Limb (tissue), 2 donors: ENCODE measurements around the gene PCSK9.
"Not testable (repeated sequence)": the region's sequence is repeated elsewhere in the genome, so short reads cannot be mapped to it uniquely, and the experiment has no call there.

Source experiments
- DNase-seq, 2 donors: peaks; one replicate each; pipeline ENCODE4 v3.0.0-alpha.2; 2016; ENCODE audit errors: extremely low spot score in 2 of 2

The PCSK9 gene

GRCh38 chr1:55010194-55010886, 29.0 kb upstream of the PCSK9 start:
- DNase-seq, result no peak

- DNase-seq, result no peak
Observed at GRCh38 chr1:55010887-55011217, 28.5 kb upstream of the PCSK9 start.

GRCh38 chr1:55012661-55013060, 26.7 kb upstream of the PCSK9 start:
- no peak for DNase-seq

GRCh38 chr1:55015123-55015522, 24.2 kb upstream of the PCSK9 start:
- no peak for DNase-seq

- no peak for DNase-seq
Observed at GRCh38 chr1:55015731-55016620, 23.4 kb upstream of the PCSK9 start.

GRCh38 chr1:55018395-55018794, 21.0 kb upstream of the PCSK9 start:
- DNase-seq, result no peak

- peak; percentile 84 to 90 for DNase-seq
Observed at GRCh38 chr1:55021942-55022546, 17.3 kb upstream of the PCSK9 start.

GRCh38 chr1:55024163-55024562, 15.2 kb upstream of the PCSK9 start:
- not testable (repeated sequence) for DNase-seq

- not testable (repeated sequence) for DNase-seq
Observed at GRCh38 chr1:55026682-55027081, 12.7 kb upstream of the PCSK9 start.

- not testable (repeated sequence) for DNase-seq
Observed at GRCh38 chr1:55031098-55031497, 8.2 kb upstream of the PCSK9 start.

- no peak for DNase-seq
Observed at GRCh38 chr1:55033265-55033614, 6.1 kb upstream of the PCSK9 start.

- DNase-seq, result no peak
Observed at GRCh38 chr1:55034476-55035133, 4.7 kb upstream of the PCSK9 start.

GRCh38 chr1:55035904-55036303, 3.4 kb upstream of the PCSK9 start:
- no peak for DNase-seq

GRCh38 chr1:55037733-55038551, 1.4 kb upstream of the PCSK9 start:
- DNase-seq, result no peak

GRCh38 chr1:55038552-55038838, 853 bp upstream of the PCSK9 start:
- DNase-seq, result no peak

- no peak for DNase-seq
Observed at GRCh38 chr1:55038974-55039341, 390 bp upstream of the PCSK9 start.

GRCh38 chr1:55040083-55040932, 960 bp downstream of the PCSK9 start:
- no peak for DNase-seq

GRCh38 chr1:55040933-55041494, 1.7 kb downstream of the PCSK9 start:
- no peak for DNase-seq

- no peak for DNase-seq
Observed at GRCh38 chr1:55041613-55042012, 2.3 kb downstream of the PCSK9 start.

GRCh38 chr1:55043011-55043410, 3.7 kb downstream of the PCSK9 start:
- no peak for DNase-seq
